Heart left ventricle (tissue), 13 donors: ENCODE data around the gene TNIK.

Experiments
- CTCF ChIP-seq, 12 donors: fragments of 200-600 bp; sonication (generic) in 4 of 12; IDR thresholded peaks; one replicate each; pipeline versions ENCODE4 v1.5.0 to v1.8.0; 2018 to 2022; ENCODE audit warnings: antibody characterized with exemption in 12 of 12, mild to moderate bottlenecking in 5 of 12
- POLR2A ChIP-seq, 2 donors: fragments of 450-650 bp; IDR thresholded peaks; one replicate each; pipeline ENCODE4 v1.6.1; 2017; ENCODE audit warnings: antibody characterized with exemption in 2 of 2, mild to moderate bottlenecking in 2 of 2, moderate library complexity in 2 of 2
- donor health status: ischemic (EF 13 %, LVEDD 7.1; RV severe dilation, severe dysfunction).
- donor health status: DM: no; HTN: yes; CAD: no.
- donor health status: DM: no; HTN: no; CAD: no.
- donor health status: ischemic (EF 25% LVEDD 6.9; RV normal size, moderate dysfunction).
- donor health status: ischemic (EF 25% LVEDD 5.7; RV mildly dilated, moderate dysfunction).
- donor health status: ischemic (EF 35%, LVEDD 5.7; RV mildly dilated, moderate dysfunction).
- donor health status: nonischemic (EF 11% LVEDD 7.7; RV severe dilation, severe dysfunction).
- donor health status: DM: yes; HTN: yes; CAD: no.
- donor health status: PGD.
- donor health status: ischemic (EF 29% LVEDD 5.4; RV normal size, mild dysfunction).
- donor health status: nonischemic (EF 23%, LVEDD 6.1; RV moderate dilation, normal function).

- TF ChIP-seq CTCF (IDR thresholded peaks at IDR 0.05): no peak
- no peak for TF ChIP-seq POLR2A (IDR thresholded peaks at IDR 0.05)
Measured at GRCh38 chr3:171193693-171194092, 266.5 kb downstream of the TNIK start.
